Activated T-helper 2 cell treated with anti-CD3 and anti-CD28 coated beads, Interferon-gamma antibody, Interleukin-2, Interleukin-4, amounts not matched to agents 10 μg/mL and 5 μg/mL and 100 μg/mL, durations not matched to agents 14 hours and 24 hours and 36 hours (primary cell): Measurements from ENCODE around the gene SHANK1. TPM values are rescaled to one million over a fixed set of nuclear protein-coding genes. Genes with fewer than 3 reads are reported as not detected.

Source experiments
- DNase-seq: peaks from one replicate; pipeline ENCODE4 v3.0.0; 2021; ENCODE audit warnings: low spot score
- H3K27ac Mint-ChIP-seq: one replicate; pipeline ENCODE4 v1.8.0; 2021; ENCODE audit warnings: mixed read lengths
- H3K27me3 Mint-ChIP-seq: one replicate; pipeline ENCODE4 v1.8.0; 2021; ENCODE audit warnings: low read depth, mixed read lengths
- H3K36me3 Mint-ChIP-seq: one replicate; pipeline ENCODE4 v1.8.0; 2021; ENCODE audit warnings: low read depth, mixed read lengths
- H3K4me1 Mint-ChIP-seq: one replicate; pipeline ENCODE4 v1.8.0; 2021; ENCODE audit warnings: low read depth, mixed read lengths
- H3K4me3 Mint-ChIP-seq: one replicate; pipeline ENCODE4 v1.8.0; 2021; ENCODE audit warnings: low read depth, mild to moderate bottlenecking, moderate library complexity, mixed read lengths
- H3K9me3 Mint-ChIP-seq: one replicate; pipeline ENCODE4 v1.8.0; 2021; ENCODE audit warnings: mixed read lengths
- intact Hi-C: fragments of 100-400 bp; cut with micrococcal nuclease; formaldehyde crosslinking; loops from one replicate; pipeline ENCODE4 v1.15.1; 2023
- total RNA-seq: library from RNA; stranded (reverse); gene quantifications from 2 replicates; pipeline ENCODE4 v1.2.3, GENCODE V29; 2022

SHANK1 gene
- total RNA-seq, 1 donor from 2014 or later, result not detected

GRCh38 chr19:50702871-50703829 lies 16.5 kb downstream of the SHANK1 start:
- intact Hi-C loops, result no loop called here
- Mint-ChIP-seq H3K9me3 (no peaks in the 10 kb centered on the region), H3K4me1 (no peaks in the 10 kb centered on the region), H3K27ac (no peak overlapping the region), H3K36me3 (no peaks in the 10 kb centered on the region), H3K4me3 (no peak overlapping the region), H3K27me3 (peaks cover 14% of the 10 kb centered on the region)
- DNase-seq, result no peak

- Mint-ChIP-seq H3K27ac (no peak overlapping the region), H3K4me3 (no peak overlapping the region), H3K4me1 (no peaks in the 10 kb centered on the region), H3K9me3 (no peaks in the 10 kb centered on the region), H3K36me3 (no peaks in the 10 kb centered on the region), H3K27me3 (peaks cover 14% of the 10 kb centered on the region)
- no peak for DNase-seq
- intact Hi-C loops, result no loop called here
Observed at GRCh38 chr19:50702158-50702870, 17.3 kb downstream of the SHANK1 start.

- Mint-ChIP-seq H3K4me3 (no peak overlapping the region), H3K4me1 (no peaks in the 10 kb centered on the region), H3K27ac (no peak overlapping the region), H3K36me3 (no peaks in the 10 kb centered on the region), H3K27me3 (peaks cover 16% of the 10 kb centered on the region), H3K9me3 (no peaks in the 10 kb centered on the region)
- DNase-seq, result no peak
- intact Hi-C loops, result no loop called here
Observed at GRCh38 chr19:50701367-50701985, 18.1 kb downstream of the SHANK1 start.

- H3K36me3 Mint-ChIP-seq, result no peaks in the 10 kb centered on the region
- no peaks in the 10 kb centered on the region for H3K9me3 Mint-ChIP-seq
- no peak for DNase-seq
- no peaks in the 10 kb centered on the region for H3K4me1 Mint-ChIP-seq
- H3K27me3 Mint-ChIP-seq, result peaks cover 20% of the 10 kb centered on the region
- intact Hi-C loops, result no loop called here
- H3K4me3 Mint-ChIP-seq, result no peak overlapping the region
- H3K27ac Mint-ChIP-seq, result no peak overlapping the region
Observed at GRCh38 chr19:50697414-50698124, 22.0 kb downstream of the SHANK1 start.

- intact Hi-C loops, result no loop called here
- H3K36me3 Mint-ChIP-seq, result no peaks in the 10 kb centered on the region
- DNase-seq, result no peak
- peaks cover 20% of the 10 kb centered on the region for H3K27me3 Mint-ChIP-seq
- H3K4me1 Mint-ChIP-seq, result no peaks in the 10 kb centered on the region
- H3K9me3 Mint-ChIP-seq, result no peaks in the 10 kb centered on the region
- no peak overlapping the region for H3K27ac Mint-ChIP-seq
- no peak overlapping the region for H3K4me3 Mint-ChIP-seq
Observed at GRCh38 chr19:50696094-50696483, 23.5 kb downstream of the SHANK1 start.

- Mint-ChIP-seq H3K4me3 (no peak overlapping the region), H3K27ac (no peak overlapping the region), H3K9me3 (no peaks in the 10 kb centered on the region), H3K27me3 (peaks cover 20% of the 10 kb centered on the region), H3K4me1 (no peaks in the 10 kb centered on the region), H3K36me3 (no peaks in the 10 kb centered on the region)
- DNase-seq, result peak; percentile 16
- intact Hi-C loops, result no loop called here
Observed at GRCh38 chr19:50695251-50696093, 24.1 kb downstream of the SHANK1 start.

- H3K36me3 Mint-ChIP-seq, result no peaks in the 10 kb centered on the region
- H3K9me3 Mint-ChIP-seq, result no peaks in the 10 kb centered on the region
- H3K27ac Mint-ChIP-seq, result no peak overlapping the region
- H3K27me3 Mint-ChIP-seq, result peaks cover 20% of the 10 kb centered on the region
- H3K4me1 Mint-ChIP-seq, result no peaks in the 10 kb centered on the region
- H3K4me3 Mint-ChIP-seq, result no peak overlapping the region
- no peak for DNase-seq
- intact Hi-C loops, result no loop called here
Observed at GRCh38 chr19:50694815-50695145, 24.8 kb downstream of the SHANK1 start.

GRCh38 chr19:50693064-50693975 lies 26.3 kb downstream of the SHANK1 start:
- H3K27ac Mint-ChIP-seq, result no peak overlapping the region
- H3K4me1 Mint-ChIP-seq, result no peaks in the 10 kb centered on the region
- H3K27me3 Mint-ChIP-seq, result peaks cover 23% of the 10 kb centered on the region
- H3K9me3 Mint-ChIP-seq, result no peaks in the 10 kb centered on the region
- DNase-seq, result no peak
- no peaks in the 10 kb centered on the region for H3K36me3 Mint-ChIP-seq
- no peak overlapping the region for H3K4me3 Mint-ChIP-seq
- intact Hi-C loops, result no loop called here

- Mint-ChIP-seq H3K27ac (no peak overlapping the region), H3K4me3 (no peak overlapping the region), H3K27me3 (peaks cover 24% of the 10 kb centered on the region), H3K36me3 (no peaks in the 10 kb centered on the region), H3K9me3 (no peaks in the 10 kb centered on the region), H3K4me1 (no peaks in the 10 kb centered on the region)
- DNase-seq, result no peak
- intact Hi-C loops, result no loop called here
Observed at GRCh38 chr19:50690439-50690838, 29.2 kb downstream of the SHANK1 start.

- no peaks in the 10 kb centered on the region for H3K36me3 Mint-ChIP-seq
- intact Hi-C loops, result no loop called here
- H3K27ac Mint-ChIP-seq, result no peak overlapping the region
- H3K4me3 Mint-ChIP-seq, result no peak overlapping the region
- no peaks in the 10 kb centered on the region for H3K9me3 Mint-ChIP-seq
- H3K27me3 Mint-ChIP-seq, result peaks cover 29% of the 10 kb centered on the region
- H3K4me1 Mint-ChIP-seq, result no peaks in the 10 kb centered on the region
- no peak for DNase-seq
Observed at GRCh38 chr19:50688766-50689165, 30.8 kb downstream of the SHANK1 start.

- no peak overlapping the region for H3K27ac Mint-ChIP-seq
- intact Hi-C loops, result no loop called here
- H3K36me3 Mint-ChIP-seq, result no peaks in the 10 kb centered on the region
- H3K4me3 Mint-ChIP-seq, result no peak overlapping the region
- no peaks in the 10 kb centered on the region for H3K9me3 Mint-ChIP-seq
- peaks cover 20% of the 10 kb centered on the region for H3K27me3 Mint-ChIP-seq
- no peaks in the 10 kb centered on the region for H3K4me1 Mint-ChIP-seq
- no peak for DNase-seq
Observed at GRCh38 chr19:50686310-50687032, 33.1 kb downstream of the SHANK1 start.
